GM12801 (cell line): ENCODE data around the gene PDE6C.

Experiments
- CTCF ChIP-seq: IDR thresholded peaks from one replicate; pipeline ENCODE4 v1.5.1; 2011; ENCODE audit warnings: control low read depth; ENCODE audit not compliant: insufficient read length; ENCODE audit errors: extremely low read depth

The PDE6C gene

GRCh38 chr10:93573051-93573909 is 39.1 kb upstream of the PDE6C start:
- TF ChIP-seq CTCF = no peak

- TF ChIP-seq CTCF = no peak
These were observed 38.4 kb upstream of the PDE6C start for GRCh38 chr10:93573924-93574323.

GRCh38 chr10:93576888-93577287 is 35.4 kb upstream of the PDE6C start:
- no peak for TF ChIP-seq CTCF

GRCh38 chr10:93577565-93577964 is 34.8 kb upstream of the PDE6C start:
- no peak for TF ChIP-seq CTCF

GRCh38 chr10:93579089-93579488 is 33.2 kb upstream of the PDE6C start:
- no peak for TF ChIP-seq CTCF

- TF ChIP-seq CTCF = no peak
These were observed 32.2 kb upstream of the PDE6C start for GRCh38 chr10:93579985-93580711.

- TF ChIP-seq CTCF = no peak
These were observed 31.5 kb upstream of the PDE6C start for GRCh38 chr10:93580828-93581227.
